CD14-positive monocyte (primary cell): ENCODE measurements around the gene RXFP1. TPM values are rescaled to one million over a fixed set of nuclear protein-coding genes. Genes with fewer than 3 reads are reported as not detected.

ENCODE experiments used
- DNase-seq, 3 donors: peaks; one replicate each; pipeline ENCODE4 v3.0.0-alpha.2; 2011 to 2022
- H2AFZ ChIP-seq: 2 replicates; pipeline ENCODE4 v1.6.0; 2012; ENCODE audit warnings: mild to moderate bottlenecking, low read depth, low read length, inconsistent platforms; ENCODE audit not compliant: insufficient read depth, poor library complexity, severe bottlenecking
- H3K27ac ChIP-seq, 2 donors: 1 replicate in 1 of 2; 2 replicates in 1 of 2; pipeline ENCODE4 v1.5.1; 2012 to 2013; ENCODE audit warnings: low read length in 2 of 2, control low read depth in 1 of 2, inconsistent platforms in 1 of 2, low read depth in 1 of 2, mild to moderate bottlenecking in 1 of 2
- H3K27me3 ChIP-seq, 2 donors: one replicate each; pipeline versions ENCODE4 v1.6.0 to v1.6.1; 2011 to 2013; ENCODE audit warnings: low read length in 2 of 2; ENCODE audit not compliant: control insufficient read depth in 2 of 2, insufficient read depth in 2 of 2
- H3K36me3 ChIP-seq, 2 donors: replicated peaks in 1 of 2; 1 replicate in 1 of 2; 2 replicates in 1 of 2; pipeline versions ENCODE4 v1.5.1 to v1.6.1; 2012 to 2013; ENCODE audit warnings: low read length in 2 of 2, control low read depth in 1 of 2, inconsistent platforms in 1 of 2, mild to moderate bottlenecking in 1 of 2; ENCODE audit not compliant: insufficient read depth in 2 of 2, control insufficient read depth in 1 of 2
- H3K4me1 ChIP-seq, 2 donors: 1 replicate in 1 of 2; 2 replicates in 1 of 2; pipeline versions ENCODE4 v1.5.1 to v1.6.1; 2012 to 2013; ENCODE audit warnings: low read length in 2 of 2, control low read depth in 1 of 2, inconsistent platforms in 1 of 2, mild to moderate bottlenecking in 1 of 2, moderate library complexity in 1 of 2; ENCODE audit not compliant: insufficient read depth in 2 of 2, control insufficient read depth in 1 of 2
- H3K4me2 ChIP-seq: replicated peaks from 2 replicates; pipeline ENCODE3; 2012; ENCODE audit warnings: low read length, moderate library complexity, mild to moderate bottlenecking; ENCODE audit not compliant: poor library complexity, severe bottlenecking; ENCODE audit errors: extremely low read depth
- H3K4me3 ChIP-seq, 3 experiments: fragments of 200-600 bp in 1 of 3; sonication (generic) in 1 of 3; replicated peaks in 1 of 3; 1 replicate in 2 of 3; 2 replicates in 1 of 3; pipeline ENCODE4 v1.5.1; 2011 to 2013; ENCODE audit warnings: low read length in 3 of 3, mild to moderate bottlenecking in 3 of 3, control low read depth in 2 of 3, low read depth in 2 of 3, inconsistent platforms in 1 of 3, moderate library complexity in 1 of 3
- H3K79me2 ChIP-seq: 2 replicates; pipeline ENCODE4 v1.6.0; 2012; ENCODE audit warnings: mild to moderate bottlenecking, control low read depth, inconsistent platforms, low read length, moderate library complexity; ENCODE audit not compliant: insufficient read depth
- H3K9ac ChIP-seq: 2 replicates; pipeline ENCODE4 v1.6.0; 2017; ENCODE audit warnings: low read length, mild to moderate bottlenecking; ENCODE audit not compliant: insufficient read depth, poor library complexity, severe bottlenecking
- H3K9me3 ChIP-seq, 2 donors: replicated peaks in 1 of 2; 1 replicate in 1 of 2; 2 replicates in 1 of 2; pipeline versions ENCODE4 v1.5.1 to v1.6.1; 2012 to 2013; ENCODE audit warnings: low read length in 2 of 2, control low read depth in 1 of 2; ENCODE audit not compliant: control insufficient read depth in 1 of 2, insufficient read depth in 1 of 2
- H4K20me1 ChIP-seq: 2 replicates; pipeline ENCODE4 v1.6.0; 2012; ENCODE audit warnings: mild to moderate bottlenecking, low read length, control low read depth, moderate library complexity; ENCODE audit not compliant: insufficient read depth
- H3K27ac Mint-ChIP-seq, 7 donors: one replicate each; pipeline ENCODE4 v1.8.0; 2020; ENCODE audit warnings: mild to moderate bottlenecking in 7 of 7, mixed read lengths in 7 of 7, moderate library complexity in 6 of 7, inconsistent platforms in 2 of 7
- H3K27me3 Mint-ChIP-seq, 3 donors: one replicate each; pipeline ENCODE4 v1.8.0; 2021 to 2022; ENCODE audit warnings: low read depth in 3 of 3, mild to moderate bottlenecking in 3 of 3, mixed read lengths in 3 of 3, moderate library complexity in 3 of 3, inconsistent platforms in 1 of 3
- H3K36me3 Mint-ChIP-seq, 2 donors: one replicate each; pipeline ENCODE4 v1.8.0; 2020; ENCODE audit warnings: mixed read lengths in 2 of 2, inconsistent platforms in 1 of 2, mild to moderate bottlenecking in 1 of 2
- H3K4me1 Mint-ChIP-seq: one replicate; pipeline ENCODE4 v1.8.0; 2020; ENCODE audit warnings: mild to moderate bottlenecking, mixed read lengths
- H3K4me3 Mint-ChIP-seq, 2 donors: one replicate each; pipeline ENCODE4 v1.8.0; 2020; ENCODE audit warnings: mild to moderate bottlenecking in 2 of 2, mixed read lengths in 2 of 2, moderate library complexity in 1 of 2
- H3K9me3 Mint-ChIP-seq, 7 donors: one replicate each; pipeline ENCODE4 v1.8.0; 2020 to 2022; ENCODE audit warnings: mixed read lengths in 7 of 7, mild to moderate bottlenecking in 6 of 7, moderate library complexity in 6 of 7, inconsistent platforms in 2 of 7
- CTCF ChIP-seq: fragments of 200-600 bp; IDR thresholded peaks from one replicate; pipeline ENCODE4 v1.8.0; 2022; ENCODE audit warnings: antibody characterized with exemption, mild to moderate bottlenecking
- WGBS: methylation state at CpG from one replicate; pipeline ENCODE4 v1.1.5; 2013; ENCODE audit warnings: missing lambda C conversion rate; ENCODE audit not compliant: insufficient coverage; 5-methylcytosine and 5-hydroxymethylcytosine counted together
- intact Hi-C, 2 donors: fragments of 100-400 bp; cut with micrococcal nuclease; formaldehyde crosslinking; loops; one replicate each; pipeline versions ENCODE4 v1.15.0 to v1.15.1; 2023
- polyA plus RNA-seq, 3 donors: library from polyadenylated mRNA; depleted of rRNA in 1 of 3; unstranded in 2 of 3; stranded (reverse) in 1 of 3; fragments of 300-500 nt in 2 of 3; fragments of >200 nt in 1 of 3; fragmentation: Illumina TruSeq in 2 of 3; gene quantifications; 1 replicate in 2 of 3; 2 replicates in 1 of 3; pipeline ENCODE4 v1.2.3, GENCODE V29; 2012 to 2021

Gene RXFP1
- polyA plus RNA-seq, 3 donors: 0.03 to 0.11 TPM; not detected in 1

- no peak overlapping the region for H2AFZ ChIP-seq
- TF ChIP-seq CTCF: no peak
- peaks cover 2% of the 10 kb centered on the region for H3K4me1 Mint-ChIP-seq
- H3K9me3 ChIP-seq: no peaks in the 10 kb centered on the region
- H3K36me3 Mint-ChIP-seq: no peaks in the 10 kb centered on the region
- H3K9me3 Mint-ChIP-seq: peaks cover 0 to 4% (median 0%) of the 10 kb centered on the region in 7 donors
- no peaks in the 10 kb centered on the region for H4K20me1 ChIP-seq
- H3K4me1 ChIP-seq: no peaks in the 10 kb centered on the region
- no peak overlapping the region for H3K4me3 ChIP-seq
- H3K27ac ChIP-seq: no peak overlapping the region
- no peak overlapping the region for H3K9ac ChIP-seq
- no peak for DNase-seq
- intact Hi-C loops: no loop called here
- no peak overlapping the region for H3K27ac Mint-ChIP-seq
- H3K27me3 Mint-ChIP-seq: peaks cover 0 to 1% (median 0%) of the 10 kb centered on the region in 3 donors
- H3K79me2 ChIP-seq: no peaks in the 10 kb centered on the region
- H3K4me3 Mint-ChIP-seq: no peak overlapping the region
- H3K4me2 ChIP-seq: no peak overlapping the region
- no CpG with 5 or more reads among the region's 1 CpG for WGBS
- no peaks in the 10 kb centered on the region for H3K36me3 ChIP-seq
- H3K27me3 ChIP-seq: no peaks in the 10 kb centered on the region
Measured at GRCh38 chr4:158636619-158637018, 114.9 kb downstream of the RXFP1 start.

GRCh38 chr4:158644356-158644755, 122.7 kb downstream of the RXFP1 start:
- Histone ChIP-seq H3K27ac (no peak overlapping the region), H3K79me2 (no peaks in the 10 kb centered on the region), H3K9me3 (no peaks in the 10 kb centered on the region), H3K9ac (no peak overlapping the region), H3K27me3 (no peaks in the 10 kb centered on the region), H3K4me2 (no peak overlapping the region), H2AFZ (no peak overlapping the region), H3K4me1 (no peaks in the 10 kb centered on the region), H3K36me3 (no peaks in the 10 kb centered on the region), H3K4me3 (no peak overlapping the region), H4K20me1 (no peaks in the 10 kb centered on the region)
- intact Hi-C loops: no loop called here
- DNase-seq: no peak
- H3K27me3 Mint-ChIP-seq: no peaks in the 10 kb centered on the region
- peaks cover 0 to 4% of the 10 kb centered on the region in 2 donors for H3K36me3 Mint-ChIP-seq
- 83% methylated on average over 1 of the region's 5 CpGs for WGBS
- H3K9me3 Mint-ChIP-seq: peaks cover 0 to 6% (median 4%) of the 10 kb centered on the region in 7 donors
- TF ChIP-seq CTCF: no peak
- H3K4me1 Mint-ChIP-seq: peaks cover 3% of the 10 kb centered on the region
- no peak overlapping the region for H3K27ac Mint-ChIP-seq
- H3K4me3 Mint-ChIP-seq: no peak overlapping the region
